GM12878 (cell line): ENCODE results near the gene USP14. TPM values are rescaled to one million over a fixed set of nuclear protein-coding genes. Genes with fewer than 3 reads are reported as not detected.
A peak's percentile ranks its signal among the peaks of the same experiment; 100 is the strongest.
"Not testable (repeated sequence)": the region's sequence is repeated elsewhere in the genome, so short reads cannot be mapped to it uniquely, and the experiment has no call there.

Experiments used
- ATAC-seq: fragments of 200-7000 bp; cut with Tn5 transposase; 3 replicates; pipeline ENCODE4 v1.9.1; 2020; ENCODE audit warnings: mild to moderate bottlenecking, moderate library complexity
- BruUV-seq: library from RNA; stranded (reverse); fragments of 400-500 nt; replicated peaks from 2 replicates; lab custom pipeline; 2021; lab: Mats Ljungman, UMichigan
- CTCF ChIA-PET: fragments of 300-600 bp; sonication (Branson Sonifier 250); formaldehyde crosslinking; extraction: SDS; loops from one replicate; lab custom pipeline; 2021; ENCODE audit warnings: inconsistent platforms; lab: Yijun Ruan, JAX
- POLR2A ChIA-PET: fragments of 350-600 bp; formaldehyde crosslinking; extraction: SDS; loops from one replicate; lab custom pipeline; 2021; ENCODE audit warnings: inconsistent platforms; lab: Charles Lee
- RAD21 ChIA-PET: fragments of 300-600 bp; sonication (Branson Sonifier 250); formaldehyde crosslinking; loops from one replicate; lab custom pipeline; 2023; ENCODE audit warnings: antibody characterized with exemption; ENCODE audit not compliant: unreplicated experiment; lab: Charles Lee
- SMC1A ChIA-PET: fragments of 300-600 bp; sonication (Branson Sonifier 250); formaldehyde crosslinking; loops from one replicate; lab custom pipeline; 2023; ENCODE audit not compliant: unreplicated experiment, uncharacterized antibody; lab: Charles Lee
- DNase-seq: peaks from one replicate; pipeline ENCODE4 v3.0.0-alpha.2; 2011; ENCODE audit warnings: low read depth, low spot score
- FAIRE-seq: peaks from 3 replicates; lab custom pipeline; 2011; peaks lifted over from hg19 to GRCh38; lab: Jason Lieb, UNC
- H2AFZ ChIP-seq: 2 replicates; pipeline ENCODE4 v1.6.0; 2011; ENCODE audit warnings: low read depth, low read length, control low read depth; ENCODE audit not compliant: control insufficient read depth
- H3K27ac ChIP-seq: 2 replicates; pipeline ENCODE4 v1.5.1; 2011; ENCODE audit warnings: control low read depth; ENCODE audit not compliant: control insufficient read depth, insufficient read depth
- H3K27me3 ChIP-seq, 2 experiments: replicated peaks in 1 of 2; 2 replicates each; pipeline versions ENCODE4 v1.6.0 to v1.6.1; 2011; ENCODE audit warnings: low read length in 1 of 2; ENCODE audit not compliant: control insufficient read depth in 2 of 2, insufficient read depth in 2 of 2
- H3K36me3 ChIP-seq, 2 experiments: 2 replicates each; pipeline ENCODE4 v1.5.1; 2011; ENCODE audit warnings: low read length in 1 of 2; ENCODE audit not compliant: control insufficient read depth in 2 of 2, insufficient read depth in 2 of 2
- H3K4me1 ChIP-seq: 2 replicates; pipeline ENCODE4 v1.6.1; 2011; ENCODE audit warnings: mild to moderate bottlenecking, low read length, moderate library complexity, mixed read lengths; ENCODE audit not compliant: control insufficient read depth, insufficient read depth
- H3K4me2 ChIP-seq: 2 replicates; pipeline ENCODE4 v1.6.0; 2011; ENCODE audit warnings: control low read depth; ENCODE audit not compliant: control insufficient read depth, insufficient read depth
- H3K4me3 ChIP-seq: fragments of 200-600 bp; sonication (generic); 2 replicates; pipeline ENCODE4 v1.5.1; 2016
- H3K79me2 ChIP-seq: 2 replicates; pipeline ENCODE4 v1.6.0; 2011; ENCODE audit warnings: low read length; ENCODE audit not compliant: control insufficient read depth, insufficient read depth
- H3K9ac ChIP-seq: 2 replicates; pipeline ENCODE4 v1.8.0; 2011; ENCODE audit warnings: low read length, control low read depth, mixed read lengths; ENCODE audit not compliant: control insufficient read depth, insufficient read depth
- H3K9me3 ChIP-seq: replicated peaks from 3 replicates; pipeline ENCODE4 v1.5.1; 2011; ENCODE audit warnings: mild to moderate bottlenecking, low read length; ENCODE audit not compliant: control insufficient read depth, insufficient read depth
- H4K20me1 ChIP-seq: 2 replicates; pipeline ENCODE4 v1.6.0; 2011; ENCODE audit not compliant: control insufficient read depth, insufficient read depth
- ATF7 ChIP-seq: fragments of 450-650 bp; IDR thresholded peaks from 2 replicates; pipeline ENCODE4 v1.6.1; 2016; ENCODE audit warnings: low read depth, mild to moderate bottlenecking
- EED ChIP-seq: sonication (generic); IDR thresholded peaks from 2 replicates; pipeline ENCODE4 v1.6.1; 2016; ENCODE audit warnings: antibody characterized with exemption, low read depth
- JUNB ChIP-seq: IDR thresholded peaks from 2 replicates; pipeline ENCODE4 v1.6.1; 2016; ENCODE audit warnings: antibody characterized with exemption, mild to moderate bottlenecking
- NR2C2 ChIP-seq: IDR thresholded peaks from 2 replicates; pipeline ENCODE4 v1.6.1; 2011; ENCODE audit warnings: borderline replicate concordance, low read depth; ENCODE audit not compliant: control insufficient read depth, insufficient read length
- RFX5 ChIP-seq: IDR thresholded peaks from 2 replicates; pipeline ENCODE4 v1.6.1; 2011; ENCODE audit warnings: low read depth, low read length, improper control_type of control experiment
- ZNF217 ChIP-seq: fragments of 450-650 bp; IDR thresholded peaks from 2 replicates; pipeline ENCODE4 v1.6.1; 2017; ENCODE audit warnings: antibody characterized with exemption, mild to moderate bottlenecking
- WGBS: methylation state at CpG from one replicate; pipeline ENCODE4 v1.1.6; 2016; ENCODE audit warnings: low lambda C conversion rate; ENCODE audit not compliant: insufficient replicate concordance, insufficient coverage; ENCODE audit errors: missing lambda C conversion rate; 5-methylcytosine and 5-hydroxymethylcytosine counted together
- in situ Hi-C: fragments of 300-500 bp; cut with MboI; formaldehyde crosslinking; loops from 9 replicates; pipeline ENCODE4 v1.14.3; 2018; ENCODE audit warnings: mixed read lengths
- intact Hi-C: fragments of 100-400 bp; cut with micrococcal nuclease; formaldehyde crosslinking; loops from one replicate; pipeline ENCODE4 v1.14.2; 2022; ENCODE audit not compliant: unreplicated experiment
- polyA plus RNA-seq, 11 experiments: library from polyadenylated mRNA; depleted of rRNA in 4 of 11; unstranded in 6 of 11; stranded (reverse) in 5 of 11; fragments of >200 nt; fragmentation: Nextera tagmentation in 4 of 11; fragmentation: Illumina TruSeq in 1 of 11; extraction: Ambion mirVana in 4 of 11; extraction: Trizol in 1 of 11; gene quantifications; 1 replicate in 1 of 11; 2 replicates in 10 of 11; pipeline versions ENCODE4 v1.2.1 to v1.2.3, GENCODE V29; 2011 to 2016; ENCODE audit warnings: inconsistent platforms in 2 of 11, missing spikeins in 2 of 11, low read depth in 1 of 11
- total RNA-seq, 4 experiments: library from RNA; depleted of rRNA in 3 of 4; stranded (reverse); fragments of >200 nt in 3 of 4; fragmentation: Illumina TruSeq in 1 of 4; extraction: Trizol in 1 of 4; gene quantifications; 2 replicates each; pipeline versions ENCODE4 v1.2.1 to v1.2.3, GENCODE V29; 2013 to 2021
- TF ChIP-seq, protein P1 (sequence below): IDR thresholded peaks from 2 replicates; pipeline ENCODE4 v1.6.1; 2011; ENCODE audit warnings: low read depth, low read length, improper control_type of control experiment, borderline replicate concordance

Gene USP14
- total and polyA plus RNA-seq, 10 of the 15 experiments (the other 5 are each of a cell fraction or from before 2014, with no cell fraction given), result 14.3 to 127 (median 29.6) TPM

DNA sequence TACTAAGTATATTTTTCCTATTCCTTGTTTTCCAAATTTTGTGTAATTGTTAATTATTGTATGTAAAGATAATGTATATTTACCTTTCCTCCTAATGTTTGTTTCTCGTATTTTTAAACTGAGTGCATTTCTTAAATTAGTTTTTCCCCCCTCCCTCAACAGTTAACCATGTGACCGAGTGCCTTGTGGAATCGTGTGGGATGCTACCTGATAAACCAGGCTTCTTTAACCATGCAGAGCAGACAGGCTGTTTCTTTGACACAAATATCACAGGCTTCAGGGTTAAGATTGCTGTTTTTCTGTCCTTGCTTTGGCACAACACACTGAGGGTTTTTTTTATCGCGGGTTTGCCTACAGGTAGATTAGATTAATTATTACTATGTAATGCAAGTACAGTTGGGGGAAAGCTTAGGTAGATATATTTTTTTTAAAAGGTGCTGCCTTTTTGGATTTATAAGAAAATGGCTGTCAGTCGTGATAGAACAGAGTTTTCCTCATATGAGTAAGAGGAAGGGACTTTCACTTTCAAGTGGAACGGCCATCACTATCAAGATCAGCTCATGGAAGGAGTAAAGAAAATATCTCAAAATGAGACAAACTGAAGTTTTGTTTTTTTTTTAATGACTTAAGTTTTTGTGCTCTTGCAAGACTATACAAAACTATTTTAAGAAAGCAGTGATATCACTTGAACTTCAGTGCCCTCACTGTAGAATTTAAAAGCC lies 37.7 kb upstream of the USP14 start:
- H3K27ac ChIP-seq, SMC1A ChIA-PET, intact Hi-C loops, H3K27me3 ChIP-seq, CTCF ChIA-PET, H3K9me3 ChIP-seq, H3K4me2 ChIP-seq, in situ Hi-C loops, POLR2A ChIA-PET, H2AFZ ChIP-seq, H3K79me2 ChIP-seq, BruUV-seq, DNase-seq, H3K36me3 ChIP-seq, H3K9ac ChIP-seq, H4K20me1 ChIP-seq, RAD21 ChIA-PET, H3K4me3 ChIP-seq, H3K4me1 ChIP-seq, FAIRE-seq: not testable (repeated sequence)
- TF ChIP-seq JUNB, result peak; percentile 20; the same call in 1 of the 2 replicates
- 54% methylated on average over 7 of the region's 7 CpGs for WGBS
- 0 out of 3 replicates have a peak, but pooled peaks have one; percentile 24 for ATAC-seq

DNA sequence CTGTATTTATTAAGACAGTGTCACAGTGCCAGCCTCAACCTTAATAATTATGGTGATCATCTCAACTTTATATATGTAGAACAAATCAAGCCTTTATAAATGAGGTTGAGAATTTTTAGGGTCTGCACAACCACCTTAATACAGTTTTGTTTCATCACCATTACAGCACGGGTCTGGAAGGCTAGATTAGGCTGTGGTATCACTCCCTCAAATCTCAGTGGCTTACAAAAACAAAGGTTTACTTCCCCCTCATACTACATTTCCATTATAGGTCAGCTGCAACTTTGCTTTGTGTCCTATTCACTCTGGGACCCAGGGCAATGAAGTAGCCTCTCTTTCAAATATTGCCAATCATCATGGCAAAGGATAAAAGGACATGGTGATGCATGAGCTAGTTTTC lies 23.3 kb upstream of the USP14 start:
- in situ Hi-C loops, result no loop called here
- Histone ChIP-seq H2AFZ (no peak overlapping the region), H3K4me1 (no peaks in the 10 kb centered on the region), H3K9ac (no peak overlapping the region), H3K27me3 (no peaks in the 10 kb centered on the region), H3K36me3 (no peaks in the 10 kb centered on the region), H3K9me3 (no peaks in the 10 kb centered on the region), H3K4me3 (no peak overlapping the region), H3K4me2 (no peak overlapping the region), H4K20me1 (no peaks in the 10 kb centered on the region), H3K27ac (no peak overlapping the region), H3K79me2 (no peaks in the 10 kb centered on the region)
- ChIA-PET SMC1A (interaction anchor here (0.6 kb wide), 1 partner anchor 1052 kb away, joined by 4 read pairs; no protein-coding TSS in a partner anchor), POLR2A (interaction anchor here (0.8 kb wide), 1 partner anchor 25 kb away, joined by 3 read pairs; no protein-coding TSS in a partner anchor), RAD21 (no interaction called here), CTCF (no interaction called here)
- 5% methylated on average over 1 of the region's 1 CpG for WGBS
- no TSS peak for BruUV-seq
- FAIRE-seq (no peak), DNase-seq (no peak), ATAC-seq (no peak)
- intact Hi-C loops, result no loop called here
- no peak for TF ChIP-seq ATF7
- TF ChIP-seq NR2C2, result no peak
- no peak for TF ChIP-seq EED
- TF ChIP-seq ZNF217, result no peak
- TF ChIP-seq, protein P1, sequence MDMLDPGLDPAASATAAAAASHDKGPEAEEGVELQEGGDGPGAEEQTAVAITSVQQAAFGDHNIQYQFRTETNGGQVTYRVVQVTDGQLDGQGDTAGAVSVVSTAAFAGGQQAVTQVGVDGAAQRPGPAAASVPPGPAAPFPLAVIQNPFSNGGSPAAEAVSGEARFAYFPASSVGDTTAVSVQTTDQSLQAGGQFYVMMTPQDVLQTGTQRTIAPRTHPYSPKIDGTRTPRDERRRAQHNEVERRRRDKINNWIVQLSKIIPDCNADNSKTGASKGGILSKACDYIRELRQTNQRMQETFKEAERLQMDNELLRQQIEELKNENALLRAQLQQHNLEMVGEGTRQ, result no peak
- TF ChIP-seq RFX5, result no peak
